ENCODE data around the gene TTC5.
"Not testable (repeated sequence)": the region's sequence is repeated elsewhere in the genome, so short reads cannot be mapped to it uniquely, and the experiment has no call there.

Gene TTC5

GRCh38 chr14:20306079-20306423, 300 bp upstream of the TTC5 start:
- no peak for TF ChIP-seq CTCF (IDR thresholded peaks at IDR 0.05; ENCODE audit: insufficient read depth, low read depth, low read length, missing control alignments)
- DNase-seq (ENCODE audit: low read depth): no peak
- no peak overlapping the region for H3K4me3 ChIP-seq (ENCODE audit: low read length)

DNA sequence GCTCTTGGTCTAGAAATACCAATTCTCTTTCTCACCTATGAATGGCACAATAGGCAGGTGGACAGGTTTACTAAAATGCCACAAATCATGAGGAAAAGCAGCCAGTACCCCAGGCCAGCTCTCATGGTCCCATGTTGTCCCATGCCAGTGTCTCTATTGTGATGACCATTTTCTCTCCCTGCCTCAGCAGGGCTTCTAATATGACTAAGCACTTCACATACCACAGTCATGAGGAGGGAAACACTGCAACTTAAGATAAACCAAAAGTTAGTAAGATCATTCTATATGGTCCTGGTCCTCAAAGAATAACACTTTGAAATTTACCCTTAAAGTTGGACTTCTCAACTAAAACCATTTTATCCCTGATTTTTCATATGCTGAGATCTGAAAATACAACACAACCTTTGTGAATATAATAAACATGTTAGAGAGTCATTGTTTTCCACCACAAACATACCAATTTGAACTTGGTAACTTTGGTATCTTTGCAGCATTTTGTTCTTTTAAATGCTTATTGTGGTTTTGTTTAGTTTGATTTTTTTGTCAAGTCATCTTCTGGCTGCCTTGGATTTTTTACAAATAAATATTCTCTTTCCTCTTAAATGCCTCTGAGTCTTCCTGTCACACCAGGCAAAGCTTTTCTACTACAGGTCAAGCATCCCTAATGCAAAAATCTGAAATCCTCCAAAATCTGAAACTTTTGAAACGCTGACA, 3.6 kb downstream of the TTC5 start:
- peak; percentile 32 for DNase-seq (ENCODE audit: low read depth)
- no peak for TF ChIP-seq CTCF (IDR thresholded peaks at IDR 0.05; ENCODE audit: insufficient read depth, low read depth, low read length, missing control alignments)
- no peak overlapping the region for H3K4me3 ChIP-seq (ENCODE audit: low read length)

DNA sequence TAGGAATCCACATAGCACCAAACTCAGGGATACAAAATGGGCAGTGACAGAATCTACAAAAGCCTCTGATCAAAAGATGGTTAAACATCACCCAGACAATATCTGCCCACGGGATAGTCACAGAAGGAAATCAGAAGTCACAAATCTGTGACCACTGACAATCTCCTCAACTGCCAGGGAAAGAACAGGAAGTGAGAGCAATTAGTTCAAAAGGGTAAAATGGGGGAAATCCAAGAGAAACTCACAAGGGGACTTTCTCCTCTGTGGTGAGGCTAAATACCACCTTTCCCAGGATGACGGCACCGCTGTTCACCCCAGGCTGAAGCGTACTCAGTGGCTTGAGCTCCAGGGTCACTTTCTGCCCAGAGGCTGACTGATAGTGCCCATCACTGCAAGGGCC, 10.7 kb downstream of the TTC5 start:
- no peak for TF ChIP-seq CTCF (IDR thresholded peaks at IDR 0.05; ENCODE audit: insufficient read depth, low read depth, low read length, missing control alignments)
- no peak for DNase-seq (ENCODE audit: low read depth)
- H3K4me3 ChIP-seq (ENCODE audit: low read length): no peak overlapping the region

DNA sequence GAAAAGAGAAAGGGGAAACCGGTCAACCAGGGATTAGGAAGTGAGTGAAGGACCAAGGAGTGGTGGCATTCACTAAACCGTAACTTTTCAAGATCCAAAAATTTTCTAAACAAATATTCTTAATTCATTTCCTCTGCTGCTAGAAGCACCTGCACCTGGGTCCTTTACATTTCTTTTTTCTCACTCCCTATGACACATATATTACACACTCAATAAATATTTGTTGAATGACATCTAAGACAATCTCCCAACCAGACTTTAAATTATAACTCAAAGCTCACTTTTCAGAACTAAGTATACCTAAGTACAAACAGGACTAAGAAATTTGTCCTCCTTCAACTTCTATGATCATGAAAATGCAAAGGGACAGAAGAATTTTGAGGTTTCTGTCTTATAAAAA, 11.1 kb downstream of the TTC5 start:
- DNase-seq (ENCODE audit: low read depth): peak; percentile 22
- no peak for TF ChIP-seq CTCF (IDR thresholded peaks at IDR 0.05; ENCODE audit: insufficient read depth, low read depth, low read length, missing control alignments)
- H3K4me3 ChIP-seq (ENCODE audit: low read length): no peak overlapping the region

DNA sequence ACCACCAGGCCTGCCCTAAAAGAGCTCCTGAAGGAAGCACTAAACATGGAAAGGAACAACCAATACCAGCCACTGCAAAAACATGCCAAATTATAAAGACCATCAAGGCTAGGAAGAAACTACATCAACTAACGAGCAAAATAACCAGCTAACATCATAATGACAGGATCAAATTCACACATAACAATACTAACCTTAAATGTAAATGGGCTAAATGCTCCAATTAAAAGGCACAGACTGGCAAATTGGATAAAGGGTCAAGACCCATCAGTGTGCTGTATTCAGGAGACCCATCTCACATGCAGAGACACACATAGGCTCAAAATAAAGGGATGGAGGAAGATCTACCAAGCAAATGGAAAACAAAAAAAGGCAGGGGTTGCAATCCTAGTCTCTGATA, 23.8 kb downstream of the TTC5 start:
- DNase-seq (ENCODE audit: low read depth); H3K4me3 ChIP-seq (ENCODE audit: low read length): not testable (repeated sequence)

DNA sequence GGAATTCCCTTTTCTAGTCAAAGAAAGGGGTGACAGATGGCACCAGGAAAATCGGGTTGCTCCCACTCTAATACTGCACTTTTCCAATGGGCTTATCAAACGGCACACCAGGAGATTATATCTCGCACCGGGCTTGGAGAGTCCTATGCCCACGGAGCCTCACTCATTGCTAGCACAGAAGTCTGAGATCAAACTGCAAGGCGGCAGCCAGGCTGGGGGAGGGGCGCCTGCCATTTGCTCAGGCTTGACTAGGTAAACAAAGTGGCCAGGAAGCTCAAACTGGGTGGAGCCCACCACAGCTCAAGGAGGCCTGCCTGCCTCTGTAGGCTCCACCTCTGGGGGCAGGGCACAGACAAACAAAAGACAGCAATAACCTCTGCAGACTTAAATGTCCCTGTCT, 25.5 kb downstream of the TTC5 start:
- not testable (repeated sequence) for H3K4me3 ChIP-seq (ENCODE audit: low read length)

DNA sequence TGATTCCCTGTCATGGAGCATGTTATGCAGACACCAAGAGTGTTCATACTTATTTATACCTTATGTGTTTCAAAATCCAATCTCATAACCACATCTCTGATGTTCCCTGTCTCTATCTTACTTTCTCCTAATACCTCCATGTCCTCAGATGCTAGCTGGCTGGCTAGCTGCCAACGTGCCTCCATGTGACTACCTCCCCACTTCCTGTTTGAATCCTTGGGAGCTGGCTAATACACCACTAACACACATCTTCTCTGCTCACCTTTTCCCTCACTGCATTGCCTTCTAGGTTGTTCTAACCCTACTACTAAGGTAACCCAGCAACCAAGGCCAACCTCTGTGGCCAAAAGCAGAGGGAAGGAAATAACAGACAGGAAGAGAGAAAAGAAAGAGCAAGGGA, 27.3 kb downstream of the TTC5 start:
- H3K4me3 ChIP-seq (ENCODE audit: low read length): no peak overlapping the region
- no peak for TF ChIP-seq CTCF (IDR thresholded peaks at IDR 0.05; ENCODE audit: insufficient read depth, low read depth, low read length, missing control alignments)
- DNase-seq (ENCODE audit: low read depth): peak; percentile 51

More for the DNA sequence above, 25.5 kb downstream of the TTC5 start:
- DNase-seq (ENCODE audit: low read depth): not testable (repeated sequence)

- no peak overlapping the region for H3K4me3 ChIP-seq (ENCODE audit: low read length)
- DNase-seq (ENCODE audit: low read depth): no peak
- no peak for TF ChIP-seq CTCF (IDR thresholded peaks at IDR 0.05; ENCODE audit: insufficient read depth, low read depth, low read length, missing control alignments)
Observed at GRCh38 chr14:20277409-20277808, 28.3 kb downstream of the TTC5 start.
